Neural cell (in vitro differentiated cells): Measurements from ENCODE around the gene SLC35E3. TPM values are rescaled to one million over a fixed set of nuclear protein-coding genes. Genes with fewer than 3 reads are reported as not detected.

Source experiments
- H2AFZ ChIP-seq: fragments of 200-600, 300-800 bp; sonication (generic), shearing (Covaris generic); 2 replicates; pipeline ENCODE4 v1.6.0; 2014; ENCODE audit warnings: low read depth, mild to moderate bottlenecking, antibody characterized with exemption, low read length, moderate library complexity
- H3F3A ChIP-seq: fragments of 200-600 bp; shearing (Covaris generic); 2 replicates; pipeline ENCODE4 v1.6.1; 2016; ENCODE audit warnings: mild to moderate bottlenecking, moderate library complexity, mixed read lengths, antibody characterized with exemption, low read length; ENCODE audit not compliant: insufficient read depth, poor library complexity, severe bottlenecking
- H3K27ac ChIP-seq: fragments of 200-600, 300-800 bp; sonication (generic), shearing (Covaris generic); 2 replicates; pipeline ENCODE4 v1.5.1; 2014; ENCODE audit warnings: mild to moderate bottlenecking, low read length, moderate library complexity
- H3K27me3 ChIP-seq: fragments of 300-800, 200-600 bp; sonication (generic), shearing (Covaris generic); 2 replicates; pipeline ENCODE4 v1.6.0; 2014; ENCODE audit warnings: mild to moderate bottlenecking, low read depth, low read length, moderate library complexity; ENCODE audit not compliant: insufficient read depth
- H3K36me3 ChIP-seq: fragments of 300-800, 200-600 bp; sonication (generic), shearing (Covaris generic); 2 replicates; pipeline ENCODE4 v1.5.1; 2014; ENCODE audit warnings: mild to moderate bottlenecking, antibody characterized with exemption, low read length, moderate library complexity; ENCODE audit not compliant: insufficient read depth
- H3K4me2 ChIP-seq: fragments of 300-800, 200-600 bp; sonication (generic), shearing (Covaris generic); 2 replicates; pipeline ENCODE4 v1.6.0; 2014; ENCODE audit warnings: mild to moderate bottlenecking, low read length
- H3K4me3 ChIP-seq: fragments of 300-800, 200-600 bp; sonication (generic), shearing (Covaris generic); 2 replicates; pipeline ENCODE4 v1.5.1; 2014; ENCODE audit warnings: mild to moderate bottlenecking, low read length, moderate library complexity
- H3K79me2 ChIP-seq: fragments of 200-600 bp; shearing (Covaris generic); replicated peaks from 2 replicates; pipeline ENCODE4 v1.6.0; 2014; ENCODE audit warnings: mild to moderate bottlenecking, low read length, moderate library complexity; ENCODE audit not compliant: insufficient read depth
- H3K9ac ChIP-seq: fragments of 300-800, 200-600 bp; sonication (generic), shearing (Covaris generic); 2 replicates; pipeline ENCODE4 v1.6.1; 2016; ENCODE audit warnings: mild to moderate bottlenecking, low read length, mixed read lengths
- H3K9me2 ChIP-seq: fragments of 200-600 bp; shearing (Covaris generic); 2 replicates; pipeline ENCODE4 v1.6.1; 2016; ENCODE audit warnings: mild to moderate bottlenecking, low read length, mixed read lengths; ENCODE audit not compliant: insufficient read depth
- H3K9me3 ChIP-seq: fragments of 200-600, 300-800 bp; sonication (generic), shearing (Covaris generic); 2 replicates; pipeline ENCODE4 v1.6.1; 2016; ENCODE audit warnings: mild to moderate bottlenecking, mixed run types, low read length, moderate library complexity, mixed read lengths
- H4K20me1 ChIP-seq: fragments of 200-600 bp; shearing (Covaris generic); 2 replicates; pipeline ENCODE4 v1.6.1; 2016; ENCODE audit warnings: mild to moderate bottlenecking, mixed run types; ENCODE audit not compliant: insufficient read depth
- CTCF ChIP-seq: fragments of 450-650 bp; IDR thresholded peaks from 2 replicates; pipeline ENCODE4 v1.5.1; 2014; ENCODE audit warnings: antibody characterized with exemption, mild to moderate bottlenecking, moderate library complexity; ENCODE audit not compliant: poor library complexity, severe bottlenecking
- EP300 ChIP-seq: fragments of 450-650 bp; conservative IDR thresholded peaks from 2 replicates; pipeline ENCODE4 v1.6.1; 2014; ENCODE audit warnings: antibody characterized with exemption, mild to moderate bottlenecking, moderate library complexity; ENCODE audit not compliant: poor library complexity, severe bottlenecking
- EZH2 ChIP-seq: fragments of 200-600, 300-800 bp; shearing (Covaris generic), sonication (generic); IDR thresholded peaks from 2 replicates; pipeline ENCODE4 v1.6.1; 2014; ENCODE audit warnings: antibody characterized with exemption, low read length, borderline replicate concordance, mild to moderate bottlenecking; ENCODE audit not compliant: insufficient read depth, poor library complexity, severe bottlenecking
- MXI1 ChIP-seq: fragments of 450-650 bp; conservative IDR thresholded peaks from 2 replicates; pipeline ENCODE4 v1.6.1; 2014; ENCODE audit warnings: antibody characterized with exemption, mild to moderate bottlenecking; ENCODE audit not compliant: poor library complexity, severe bottlenecking
- POLR2AphosphoS5 ChIP-seq: IDR thresholded peaks from 2 replicates; pipeline ENCODE4 v1.6.1; 2012
- RAD21 ChIP-seq: fragments of 450-650 bp; conservative IDR thresholded peaks from 2 replicates; pipeline ENCODE4 v1.6.1; 2014; ENCODE audit warnings: antibody characterized with exemption, mild to moderate bottlenecking, moderate library complexity
- REST ChIP-seq: IDR thresholded peaks from 2 replicates; pipeline ENCODE4 v1.6.1; 2012; ENCODE audit warnings: borderline replicate concordance
- SMC3 ChIP-seq: fragments of 450-650 bp; conservative IDR thresholded peaks from 2 replicates; pipeline ENCODE4 v1.6.1; 2014; ENCODE audit warnings: antibody characterized with exemption, mild to moderate bottlenecking, moderate library complexity; ENCODE audit not compliant: poor library complexity
- TAF1 ChIP-seq: IDR thresholded peaks from 2 replicates; pipeline ENCODE4 v1.6.1; 2012; ENCODE audit warnings: low read depth
- polyA plus RNA-seq: library from polyadenylated mRNA; depleted of rRNA; stranded (reverse); fragments of >200 nt; gene quantifications from 2 replicates; pipeline ENCODE4 v1.2.3, GENCODE V29; 2014

Gene SLC35E3
- polyA plus RNA-seq, 1 donor from 2014 or later, result 10.5 TPM

GRCh38 chr12:68776976-68777610 is 31.1 kb downstream of the SLC35E3 start:
- no peaks in the 10 kb centered on the region for H3F3A ChIP-seq
- no peaks in the 10 kb centered on the region for H4K20me1 ChIP-seq
- H3K4me2 ChIP-seq, result no peak overlapping the region
- H3K27ac ChIP-seq, result no peak overlapping the region
- no peak overlapping the region for H3K9ac ChIP-seq
- no peaks in the 10 kb centered on the region for H3K36me3 ChIP-seq
- no peaks in the 10 kb centered on the region for H3K9me2 ChIP-seq
- no peak overlapping the region for H3K4me3 ChIP-seq
- no peaks in the 10 kb centered on the region for H3K79me2 ChIP-seq
- no peaks in the 10 kb centered on the region for H3K27me3 ChIP-seq
- H3K9me3 ChIP-seq, result no peaks in the 10 kb centered on the region
- no peak overlapping the region for H2AFZ ChIP-seq
- TF ChIP-seq REST (no peak), MXI1 (no peak), RAD21 (no peak), SMC3 (no peak), EZH2 (no peak), CTCF (no peak), TAF1 (no peak), EP300 (no peak), POLR2AphosphoS5 (no peak)

GRCh38 chr12:68779280-68779679 is 33.3 kb downstream of the SLC35E3 start:
- H3K4me3 ChIP-seq, result no peak overlapping the region
- no peaks in the 10 kb centered on the region for H3K9me3 ChIP-seq
- no peaks in the 10 kb centered on the region for H4K20me1 ChIP-seq
- no peaks in the 10 kb centered on the region for H3F3A ChIP-seq
- no peak overlapping the region for H3K4me2 ChIP-seq
- no peak overlapping the region for H2AFZ ChIP-seq
- H3K9me2 ChIP-seq, result no peaks in the 10 kb centered on the region
- H3K27ac ChIP-seq, result no peak overlapping the region
- TF ChIP-seq EZH2 (no peak), SMC3 (no peak), MXI1 (no peak), REST (no peak), CTCF (no peak), RAD21 (no peak), POLR2AphosphoS5 (no peak), EP300 (no peak), TAF1 (no peak)
- H3K27me3 ChIP-seq, result no peaks in the 10 kb centered on the region
- no peak overlapping the region for H3K9ac ChIP-seq
- H3K36me3 ChIP-seq, result no peaks in the 10 kb centered on the region
- no peaks in the 10 kb centered on the region for H3K79me2 ChIP-seq
